BLaER1 treated with 17β-estradiol and CSF1 and Interleukin-3, amounts not matched to agents 10 nM and 100 nM (cell line): ENCODE results near the gene VN1R2.
"Not testable (repeated sequence)": the region's sequence is repeated elsewhere in the genome, so short reads cannot be mapped to it uniquely, and the experiment has no call there.

Source experiments
- H3K27ac ChIP-seq, 11 experiments: shearing (Covaris generic); formaldehyde crosslinking; 2 replicates each; pipeline ENCODE4 v1.8.1; 2022
- H3K27me3 ChIP-seq, 11 experiments: shearing (Covaris generic); formaldehyde crosslinking; 2 replicates each; pipeline ENCODE4 v1.8.1; 2022
- H3K36me3 ChIP-seq, 11 experiments: shearing (Covaris generic); formaldehyde crosslinking; 2 replicates each; pipeline ENCODE4 v1.8.1; 2022
- H3K4me1 ChIP-seq, 10 experiments: shearing (Covaris generic); formaldehyde crosslinking; 2 replicates each; pipeline ENCODE4 v1.8.1; 2022
- H3K4me2 ChIP-seq, 11 experiments: shearing (Covaris generic); formaldehyde crosslinking; 2 replicates each; pipeline ENCODE4 v1.8.1; 2022
- H3K4me3 ChIP-seq, 10 experiments: shearing (Covaris generic); formaldehyde crosslinking; 2 replicates each; pipeline ENCODE4 v1.8.1; 2022
- H3K9ac ChIP-seq, 11 experiments: shearing (Covaris generic); formaldehyde crosslinking; 2 replicates each; pipeline ENCODE4 v1.8.1; 2022
- H3K9me3 ChIP-seq, 11 experiments: shearing (Covaris generic); formaldehyde crosslinking; replicated peaks in 1 of 11; 2 replicates each; pipeline ENCODE4 v1.8.1; 2022
- H4K20me1 ChIP-seq, 11 experiments: shearing (Covaris generic); formaldehyde crosslinking; 2 replicates each; pipeline ENCODE4 v1.8.1; 2022
- Cebpa-rat ChIP-seq, 11 experiments: shearing (Covaris generic); IDR thresholded peaks; 2 replicates each; pipeline ENCODE4 v1.8.1; 2022

Gene VN1R2

GRCh38 chr19:53257715-53258342, at the start of gene VN1R2:
Gene VN1R2, plus strand, starts transcription at chr19:53258292. Its CDS starts 84 bp downstream, at chr19:53258376.
- H3K36me3 ChIP-seq, H3K27ac ChIP-seq, H4K20me1 ChIP-seq, H3K4me2 ChIP-seq, H3K4me3 ChIP-seq, H3K9ac ChIP-seq, H3K27me3 ChIP-seq: not testable (repeated sequence)
- Histone ChIP-seq H3K4me1 (peaks cover 3 to 11% (median 10%) of the 10 kb centered on the region in 10 experiments; a peak in 16 of 20 replicates), H3K9me3 (peaks cover 36 to 91% (median 69%) of the 10 kb centered on the region in 11 experiments)

- not testable (repeated sequence) for H3K27me3 ChIP-seq, H3K4me1 ChIP-seq, H4K20me1 ChIP-seq, H3K4me2 ChIP-seq, H3K9ac ChIP-seq, H3K27ac ChIP-seq
- H3K9me3 ChIP-seq = peaks cover 99 to 100% (median 100%) of the 10 kb centered on the region in 11 experiments
- peak overlapping the region in 3 of 10 experiments; percentile 12 to 53 (median 28); a peak in 3 of 20 replicates for H3K4me3 ChIP-seq
- peaks cover 78 to 99% (median 97%) of the 10 kb centered on the region in 11 experiments for H3K36me3 ChIP-seq
Measured at GRCh38 chr19:53211554-53211953, 46.5 kb upstream of the VN1R2 start.

- H3K4me3 ChIP-seq = peak overlapping the region in 5 of 10 experiments; percentile 10 to 40 (median 21); a peak in 6 of 20 replicates
- no peaks in the 10 kb centered on the region for H4K20me1 ChIP-seq
- H3K27ac ChIP-seq = no peak overlapping the region
- H3K36me3 ChIP-seq = peaks cover 68 to 98% (median 89%) of the 10 kb centered on the region in 11 experiments
- no peak overlapping the region for H3K4me2 ChIP-seq
- H3K9me3 ChIP-seq = peaks cover 100% of the 10 kb centered on the region in 11 experiments
- H3K27me3 ChIP-seq = no peaks in the 10 kb centered on the region
- no peaks in the 10 kb centered on the region for H3K4me1 ChIP-seq
- H3K9ac ChIP-seq = no peak overlapping the region
- TF ChIP-seq Cebpa-rat (IDR thresholded peaks at IDR 0.05) = no peak
Measured at GRCh38 chr19:53212703-53213320, 45.3 kb upstream of the VN1R2 start.

- H3K4me1 ChIP-seq, H3K4me2 ChIP-seq, H3K9ac ChIP-seq, H3K27me3 ChIP-seq, H3K27ac ChIP-seq, H4K20me1 ChIP-seq, H3K4me3 ChIP-seq: not testable (repeated sequence)
- peaks cover 0 to 40% (median 18%) of the 10 kb centered on the region in 11 experiments; a peak in 16 of 22 replicates for H3K36me3 ChIP-seq
- H3K9me3 ChIP-seq = peaks cover 88 to 100% (median 98%) of the 10 kb centered on the region in 11 experiments
Measured at GRCh38 chr19:53222716-53223115, 35.4 kb upstream of the VN1R2 start.

- Histone ChIP-seq H4K20me1 (no peaks in the 10 kb centered on the region), H3K27me3 (no peaks in the 10 kb centered on the region), H3K27ac (no peak overlapping the region), H3K36me3 (peaks cover 0 to 33% (median 20%) of the 10 kb centered on the region in 11 experiments; a peak in 15 of 22 replicates), H3K9ac (no peak overlapping the region), H3K4me1 (no peaks in the 10 kb centered on the region), H3K9me3 (peaks cover 88 to 100% (median 99%) of the 10 kb centered on the region in 11 experiments), H3K4me3 (peak overlapping the region in 1 of 10 experiments; percentile 11; a peak in 2 of 20 replicates), H3K4me2 (no peak overlapping the region)
- TF ChIP-seq Cebpa-rat (IDR thresholded peaks at IDR 0.05) = no peak
Measured at GRCh38 chr19:53224606-53225005, 33.5 kb upstream of the VN1R2 start.

GRCh38 chr19:53237114-53237777, 20.8 kb upstream of the VN1R2 start:
- Histone ChIP-seq H4K20me1 (no peaks in the 10 kb centered on the region), H3K9ac (no peak overlapping the region), H3K4me2 (no peak overlapping the region), H3K4me3 (peak overlapping the region in 6 of 10 experiments; percentile 6 to 34 (median 28); a peak in 7 of 20 replicates), H3K9me3 (peaks cover 100% of the 10 kb centered on the region in 11 experiments), H3K36me3 (peaks cover 69 to 95% (median 79%) of the 10 kb centered on the region in 11 experiments), H3K4me1 (no peaks in the 10 kb centered on the region), H3K27ac (no peak overlapping the region), H3K27me3 (no peaks in the 10 kb centered on the region)
- no peak for TF ChIP-seq Cebpa-rat (IDR thresholded peaks at IDR 0.05)

GRCh38 chr19:53246498-53246897, 11.6 kb upstream of the VN1R2 start:
- Histone ChIP-seq H3K36me3 (peaks cover 93 to 100% (median 99%) of the 10 kb centered on the region in 11 experiments), H3K9ac (no peak overlapping the region), H4K20me1 (no peaks in the 10 kb centered on the region), H3K4me3 (no peak overlapping the region), H3K4me1 (no peaks in the 10 kb centered on the region), H3K9me3 (peaks cover 100% of the 10 kb centered on the region in 11 experiments), H3K4me2 (no peak overlapping the region), H3K27me3 (no peaks in the 10 kb centered on the region), H3K27ac (no peak overlapping the region; a peak in 1 of 22 replicates)
- TF ChIP-seq Cebpa-rat (IDR thresholded peaks at IDR 0.05) = no peak

- H4K20me1 ChIP-seq = no peaks in the 10 kb centered on the region
- H3K36me3 ChIP-seq = peaks cover 36 to 40% (median 38%) of the 10 kb centered on the region in 11 experiments
- no peaks in the 10 kb centered on the region for H3K27me3 ChIP-seq
- peak within 1 kb of the TSS; percentile 77 to 86 (median 82) for H3K27ac ChIP-seq
- peaks cover 3 to 11% (median 10%) of the 10 kb centered on the region in 10 experiments; a peak in 16 of 20 replicates for H3K4me1 ChIP-seq
- peak within 1 kb of the TSS; percentile 78 to 92 (median 85) for H3K4me2 ChIP-seq
- TF ChIP-seq Cebpa-rat (IDR thresholded peaks at IDR 0.05) = no peak
- H3K9me3 ChIP-seq = peaks cover 51 to 92% (median 80%) of the 10 kb centered on the region in 11 experiments
- H3K4me3 ChIP-seq = peak within 1 kb of the TSS; percentile 74 to 95 (median 86)
- peak within 1 kb of the TSS; percentile 81 to 88 (median 85) for H3K9ac ChIP-seq
Measured at GRCh38 chr19:53254411-53255341, 3.4 kb upstream of the VN1R2 start, which contains the start of gene ZNF677. Gene ZNF677, minus strand, starts transcription at chr19:53254873. Its CDS starts 3,323 bp downstream, at chr19:53251550.

GRCh38 chr19:53267623-53268022, 9.5 kb downstream of the VN1R2 start, which contains the start of gene VN1R4:
Gene VN1R4, minus strand, starts transcription at chr19:53267723. Its CDS starts 58 bp downstream, at chr19:53267665.
- H3K27me3 ChIP-seq, H3K4me1 ChIP-seq, H3K36me3 ChIP-seq, H3K4me3 ChIP-seq, H3K4me2 ChIP-seq, H3K27ac ChIP-seq, H3K9ac ChIP-seq, H4K20me1 ChIP-seq: not testable (repeated sequence)
- peaks cover 4 to 76% (median 23%) of the 10 kb centered on the region in 11 experiments; a peak in 21 of 22 replicates for H3K9me3 ChIP-seq

- H3K27me3 ChIP-seq, H4K20me1 ChIP-seq, H3K27ac ChIP-seq, H3K4me2 ChIP-seq, H3K4me1 ChIP-seq, H3K4me3 ChIP-seq, H3K36me3 ChIP-seq, H3K9ac ChIP-seq: not testable (repeated sequence)
- peaks cover 0 to 71% (median 19%) of the 10 kb centered on the region in 11 experiments; a peak in 19 of 22 replicates for H3K9me3 ChIP-seq
Measured at GRCh38 chr19:53269861-53270260, 11.8 kb downstream of the VN1R2 start.
